Activated CD4-positive, alpha-beta T cell treated with anti-CD3 and anti-CD28 coated beads, Interleukin-2, amount 50 U/mL, for 16 hours (primary cell): Measurements from ENCODE around the gene KRT7.
"Not testable (repeated sequence)": the region's sequence is repeated elsewhere in the genome, so short reads cannot be mapped to it uniquely, and the experiment has no call there.

Experiments used
- DNase-seq: peaks from one replicate; pipeline ENCODE4 v3.0.0-alpha.2; 2020

KRT7 gene

GRCh38 chr12:52231305-52232202, 1.5 kb upstream of the KRT7 start:
- DNase-seq: no peak

DNA sequence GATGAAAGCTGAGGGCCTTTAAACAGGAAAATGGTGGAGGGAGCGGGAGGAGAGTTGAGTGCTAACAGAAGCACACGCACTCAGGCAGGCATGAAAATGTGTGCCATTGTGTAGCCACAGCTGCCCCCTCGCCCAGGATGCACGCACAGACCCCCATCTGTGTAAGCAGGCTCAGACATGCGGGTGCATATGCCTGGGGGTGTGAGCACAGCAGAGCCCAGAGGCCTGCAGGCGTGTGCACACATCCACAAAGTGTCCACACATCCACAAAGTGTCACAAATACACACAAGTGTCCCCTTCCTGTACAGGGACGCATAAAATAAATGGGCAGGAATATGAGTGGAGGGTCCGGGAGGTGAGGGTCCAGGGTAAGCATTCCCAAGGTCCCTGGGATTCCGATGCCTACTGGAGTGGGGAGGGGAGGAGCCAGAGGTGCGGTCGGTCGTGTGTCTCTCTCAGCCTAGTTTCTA, 805 bp upstream of the KRT7 start:
- no peak for DNase-seq

GRCh38 chr12:52233462-52234207, 592 bp downstream of the KRT7 start:
- DNase-seq: no peak

GRCh38 chr12:52234223-52234810, 1.3 kb downstream of the KRT7 start:
- DNase-seq: no peak

DNA sequence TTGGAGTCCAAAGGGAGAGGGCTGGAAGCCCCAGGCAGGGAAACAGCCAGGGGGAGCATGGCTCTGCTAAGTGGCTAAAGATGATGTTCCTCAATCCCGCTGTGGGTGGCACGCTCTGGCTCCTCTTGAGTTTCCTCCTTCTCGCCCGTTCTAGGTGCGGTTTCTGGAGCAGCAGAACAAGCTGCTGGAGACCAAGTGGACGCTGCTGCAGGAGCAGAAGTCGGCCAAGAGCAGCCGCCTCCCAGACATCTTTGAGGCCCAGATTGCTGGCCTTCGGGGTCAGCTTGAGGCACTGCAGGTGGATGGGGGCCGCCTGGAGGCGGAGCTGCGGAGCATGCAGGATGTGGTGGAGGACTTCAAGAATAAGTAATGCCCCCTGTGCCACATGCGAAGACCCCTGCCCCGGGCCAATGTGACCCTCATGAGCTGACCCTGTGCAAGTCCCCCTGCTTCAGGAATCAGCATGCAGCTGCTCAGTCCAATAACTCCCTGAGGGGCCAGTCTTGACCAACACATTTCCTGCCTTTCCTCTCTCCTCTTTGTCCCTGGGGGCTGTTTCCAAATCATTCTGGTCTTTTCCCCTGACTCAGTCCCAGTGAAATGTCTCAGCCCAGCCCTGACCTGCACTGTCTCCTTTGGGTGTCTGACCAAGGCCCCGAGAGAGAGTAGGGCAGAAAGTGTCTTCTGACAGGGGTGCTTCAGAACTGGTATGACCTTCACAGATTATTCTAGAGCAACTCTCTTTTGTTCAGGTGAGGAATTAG, 2.1 kb downstream of the KRT7 start:
- DNase-seq: no peak

DNA sequence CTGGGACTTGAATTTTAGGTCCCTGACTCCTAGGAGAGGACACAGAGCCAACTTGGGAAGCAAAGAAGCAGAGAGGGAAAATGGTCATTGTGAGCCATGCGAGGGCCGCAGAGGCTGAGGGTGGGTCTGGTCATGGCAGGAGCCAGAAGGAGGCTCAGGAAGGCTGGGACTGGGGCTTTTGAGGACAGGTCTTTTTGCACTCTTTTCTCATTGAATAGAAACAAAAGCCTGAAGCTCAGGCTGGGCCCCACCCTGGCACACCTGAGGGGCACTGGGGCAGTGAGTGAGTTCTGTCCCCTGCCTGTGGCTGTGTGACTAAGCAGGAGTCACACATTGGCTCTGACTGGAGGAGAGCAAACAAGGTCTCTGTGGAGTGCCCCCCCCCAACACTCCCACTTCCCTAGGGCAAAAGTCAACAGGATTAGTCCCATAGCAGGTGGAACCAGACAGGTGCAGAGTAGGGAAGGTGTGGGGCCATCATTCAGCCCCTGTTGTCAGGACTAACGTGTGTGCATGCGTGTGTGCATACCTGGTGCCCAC, 2.8 kb downstream of the KRT7 start:
- DNase-seq: no peak

- DNase-seq: no peak
Measured at GRCh38 chr12:52236386-52237050, 3.5 kb downstream of the KRT7 start.

- DNase-seq: no peak
Measured at GRCh38 chr12:52238207-52238840, 5.3 kb downstream of the KRT7 start.

DNA sequence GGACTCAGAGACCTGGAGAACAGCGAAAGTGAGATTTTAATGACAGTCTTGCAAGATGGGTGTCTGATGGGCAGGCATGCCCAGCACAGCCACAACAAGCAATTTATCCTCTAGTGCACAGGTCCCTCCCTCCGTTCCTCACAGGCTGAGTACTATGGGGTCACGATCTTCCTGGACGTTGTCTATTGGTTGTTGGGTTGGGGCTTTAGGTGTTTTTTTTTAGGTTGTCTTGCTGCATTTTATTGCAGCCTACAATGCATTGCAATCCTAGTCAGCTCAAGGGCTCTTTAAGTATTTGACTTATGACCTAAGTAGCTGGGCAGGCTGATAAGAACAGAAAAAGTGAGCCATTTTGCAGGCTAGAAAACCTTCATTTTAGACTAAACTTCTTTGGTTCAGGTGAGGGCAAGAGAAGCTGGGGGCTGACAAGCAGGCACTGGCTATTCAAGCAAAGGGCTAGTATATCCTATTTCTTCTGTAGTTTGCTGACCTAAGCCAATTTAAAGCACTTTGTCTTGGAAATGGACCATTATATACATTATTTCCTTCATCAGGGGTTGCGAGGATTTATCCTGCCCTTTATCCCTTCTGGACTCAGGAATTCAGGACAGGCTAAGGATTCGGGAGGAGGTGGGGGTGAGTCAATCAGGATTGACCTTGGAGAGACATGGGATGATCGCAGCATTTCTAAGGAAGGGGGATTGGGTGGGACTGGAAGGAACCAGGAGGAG, 6.0 kb downstream of the KRT7 start:
- no peak for DNase-seq

DNA sequence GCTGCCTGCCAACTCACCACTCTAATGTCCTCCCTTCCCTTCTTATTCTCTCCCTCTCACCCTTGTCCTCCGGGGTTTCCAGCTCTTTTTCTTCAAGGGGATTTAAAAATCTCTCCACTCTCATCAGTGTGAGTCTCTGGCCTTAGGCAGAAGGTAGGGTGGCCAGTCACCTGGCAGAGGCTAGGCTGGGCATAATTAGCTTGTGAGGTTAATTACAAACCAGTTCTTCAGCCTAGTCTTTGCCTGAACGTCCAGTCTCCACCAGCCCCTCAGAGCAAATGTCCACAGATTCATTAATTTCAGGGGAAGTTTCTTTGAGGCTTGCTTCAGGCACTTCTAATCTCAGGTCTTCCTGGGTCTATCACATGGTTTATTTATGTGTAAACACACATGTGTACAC, 6.7 kb downstream of the KRT7 start:
- no peak for DNase-seq

DNA sequence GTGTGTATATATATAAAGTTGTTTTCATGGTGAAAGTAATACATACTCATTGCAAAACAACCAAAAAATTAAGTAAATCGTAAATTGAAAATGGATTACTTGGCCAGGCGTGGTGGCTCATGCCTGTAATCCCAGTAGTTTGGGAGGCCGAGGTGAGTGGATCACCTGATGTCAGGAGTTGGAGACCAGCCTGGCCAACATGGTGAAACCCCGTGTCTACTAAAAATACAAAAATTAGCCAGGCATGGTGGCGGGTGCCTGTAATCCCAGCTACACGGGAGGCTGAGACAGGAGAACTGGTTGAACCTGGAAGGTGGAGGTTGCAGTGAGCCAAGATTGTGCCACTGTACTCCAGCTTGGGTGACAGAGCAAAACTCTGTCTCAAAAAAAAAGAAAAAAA, 7.2 kb downstream of the KRT7 start:
- DNase-seq: not testable (repeated sequence)

DNA sequence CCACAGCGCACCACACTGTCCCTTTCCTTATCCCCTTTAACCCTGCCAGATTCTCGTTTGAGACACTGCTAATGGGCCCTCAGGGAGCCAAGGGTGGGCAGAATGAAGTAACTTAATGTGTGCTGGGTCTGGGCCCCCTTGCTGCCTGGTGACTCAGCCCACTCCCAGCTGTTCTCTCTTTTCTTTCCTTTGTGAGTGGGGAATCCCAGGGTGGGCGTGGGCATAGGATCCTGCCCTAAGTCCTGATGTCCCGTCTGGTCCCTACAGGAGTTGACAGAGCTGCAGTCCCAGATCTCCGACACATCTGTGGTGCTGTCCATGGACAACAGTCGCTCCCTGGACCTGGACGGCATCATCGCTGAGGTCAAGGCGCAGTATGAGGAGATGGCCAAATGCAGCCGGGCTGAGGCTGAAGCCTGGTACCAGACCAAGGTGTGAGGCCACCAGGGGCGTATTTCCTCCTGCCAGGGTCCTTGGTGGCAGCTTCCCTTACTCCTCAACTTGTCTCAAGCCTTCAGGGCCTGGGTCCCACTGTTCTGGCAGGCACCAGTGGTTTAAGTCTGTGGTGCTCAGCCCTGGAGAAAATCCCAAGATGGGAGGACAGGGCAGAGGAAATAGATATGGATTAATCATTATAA, 8.3 kb downstream of the KRT7 start:
- no peak for DNase-seq

DNA sequence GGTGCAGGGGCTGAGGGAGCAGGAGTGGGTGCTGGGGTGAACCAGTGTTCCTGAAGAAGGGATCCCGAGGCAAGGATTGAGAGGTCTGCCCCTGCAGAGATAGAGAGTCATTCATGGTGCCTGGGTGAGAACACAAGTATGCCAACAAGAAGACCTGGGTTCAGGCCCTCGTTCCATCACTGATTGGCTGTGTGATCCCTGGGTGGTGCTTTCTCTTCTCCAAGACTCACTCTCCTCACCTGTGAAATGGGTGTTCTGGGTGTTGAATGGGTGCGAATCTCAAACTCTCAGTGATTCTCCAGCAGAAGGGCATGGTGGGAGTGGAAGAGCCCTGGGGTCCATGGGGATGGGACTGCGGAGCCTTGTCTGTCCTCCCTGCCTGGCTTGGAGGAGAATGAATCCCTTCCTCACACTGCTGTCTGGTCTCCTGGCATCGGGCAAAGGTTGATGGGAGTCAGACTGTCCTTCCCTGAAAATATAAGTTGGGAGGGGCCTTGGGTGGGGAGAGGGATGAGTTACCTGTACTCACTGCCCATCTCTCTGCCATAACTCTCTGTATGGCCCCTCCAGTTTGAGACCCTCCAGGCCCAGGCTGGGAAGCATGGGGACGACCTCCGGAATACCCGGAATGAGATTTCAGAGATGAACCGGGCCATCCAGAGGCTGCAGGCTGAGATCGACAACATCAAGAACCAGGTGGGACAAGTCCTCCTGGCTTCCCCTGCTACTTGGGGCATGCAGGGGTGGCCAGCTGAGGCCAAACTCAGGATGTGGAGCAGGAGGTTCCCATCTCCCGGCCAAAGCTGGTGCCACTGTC, 9.6 kb downstream of the KRT7 start:
- no peak for DNase-seq

DNA sequence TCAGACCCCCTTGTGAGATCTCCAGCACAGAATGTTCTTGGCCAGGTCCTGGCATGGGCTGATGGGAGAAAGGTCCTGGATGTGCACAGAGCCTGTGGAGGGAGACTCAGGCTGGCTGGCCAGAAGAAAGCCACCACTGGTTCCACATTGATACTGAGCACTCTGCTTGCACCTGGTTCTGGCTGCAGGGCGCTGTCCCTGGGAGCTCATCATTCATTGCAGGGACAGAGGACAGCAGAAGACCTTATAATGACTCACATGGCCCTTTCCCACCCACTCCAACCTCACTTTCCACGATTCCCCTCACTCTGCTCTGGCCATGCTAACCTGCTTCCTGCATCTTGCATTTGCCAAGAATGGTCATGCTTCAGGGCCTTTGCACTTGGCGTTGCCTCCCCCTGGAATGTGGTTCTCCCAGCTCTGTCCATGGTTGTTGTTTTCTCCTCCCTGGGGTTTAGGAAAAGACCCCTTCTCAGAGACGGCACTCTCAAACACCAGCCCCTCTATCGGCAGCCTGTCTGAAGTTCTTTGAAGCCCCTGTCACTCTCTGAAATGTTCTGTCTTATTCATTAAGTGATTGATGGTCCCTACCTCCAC, 10.3 kb downstream of the KRT7 start:
- DNase-seq: no peak

- DNase-seq: peak; percentile 81
Measured at GRCh38 chr12:52243856-52244614, 11.0 kb downstream of the KRT7 start.

DNA sequence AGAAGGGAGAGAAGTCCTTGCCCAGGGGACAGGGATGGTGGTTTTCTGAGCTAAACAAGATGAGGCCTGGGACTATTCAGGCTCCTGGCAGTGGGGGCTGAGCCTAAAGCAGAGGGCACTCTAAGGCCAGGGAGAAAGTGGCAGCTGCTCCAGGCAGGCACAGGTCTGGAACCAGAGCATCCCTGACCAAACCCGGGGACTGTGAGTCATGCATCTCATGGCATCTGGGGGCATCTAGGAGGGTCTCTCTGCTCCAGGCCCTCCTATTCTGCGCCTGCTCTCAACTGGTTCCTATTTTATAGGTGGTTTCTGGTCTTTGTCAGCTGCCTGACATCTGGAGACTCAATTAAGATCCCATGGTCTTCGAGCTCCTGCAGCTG, 11.6 kb downstream of the KRT7 start:
- DNase-seq: no peak

DNA sequence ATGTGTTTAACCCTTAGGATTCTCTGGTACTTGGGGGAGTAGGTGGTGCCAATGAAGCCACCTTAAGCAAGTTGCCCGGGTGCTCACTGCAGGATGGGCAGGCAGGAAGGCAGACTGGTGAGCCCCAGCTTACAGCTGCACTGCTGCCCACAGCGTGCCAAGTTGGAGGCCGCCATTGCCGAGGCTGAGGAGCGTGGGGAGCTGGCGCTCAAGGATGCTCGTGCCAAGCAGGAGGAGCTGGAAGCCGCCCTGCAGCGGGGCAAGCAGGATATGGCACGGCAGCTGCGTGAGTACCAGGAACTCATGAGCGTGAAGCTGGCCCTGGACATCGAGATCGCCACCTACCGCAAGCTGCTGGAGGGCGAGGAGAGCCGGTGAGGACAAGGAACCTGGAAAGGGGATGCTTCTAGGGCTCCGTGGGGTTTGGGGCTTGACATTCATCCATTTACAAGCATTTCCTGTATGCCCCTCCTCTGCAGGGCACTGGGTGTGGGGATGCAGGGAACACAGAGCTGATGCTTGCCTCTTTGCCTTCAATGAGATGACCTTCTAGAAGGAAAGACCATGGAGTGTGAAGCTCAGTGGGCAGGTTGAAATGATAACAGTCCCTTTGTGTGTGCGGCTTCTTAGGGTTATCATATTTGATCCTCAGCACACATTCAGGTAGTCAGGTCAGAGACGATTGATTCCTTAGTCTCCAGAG, 12.4 kb downstream of the KRT7 start:
- no peak for DNase-seq
